GM23338 (cell line): ENCODE measurements around the gene ZNF22. TPM values are rescaled to one million over a fixed set of nuclear protein-coding genes. Genes with fewer than 3 reads are reported as not detected.
A peak's percentile ranks its signal among the peaks of the same experiment; 100 is the strongest.

Source experiments
- ATAC-seq: fragments of 200-7000 bp; cut with Tn5 transposase; 3 replicates; pipeline ENCODE4 v1.9.1; 2020
- DNase-seq: peaks from one replicate; pipeline ENCODE4 v3.0.0-alpha.2; 2015; ENCODE audit warnings: low spot score
- H2AFZ ChIP-seq: fragments of 200-600 bp; sonication (generic); 2 replicates; pipeline ENCODE4 v1.8.0; 2016; ENCODE audit warnings: antibody characterized with exemption, mild to moderate bottlenecking, moderate library complexity
- H3F3A ChIP-seq: fragments of 200-600 bp; sonication (generic); replicated peaks from 2 replicates; pipeline ENCODE4 v1.8.0; 2017; ENCODE audit warnings: antibody characterized with exemption, mixed run types, low read depth
- H3K27ac ChIP-seq: fragments of 200-600 bp; sonication (generic); 2 replicates; pipeline ENCODE4 v1.6.1; 2016; ENCODE audit warnings: low read depth
- H3K27me3 ChIP-seq: fragments of 200-600 bp; sonication (generic); 2 replicates; pipeline ENCODE4 v1.8.0; 2016; ENCODE audit warnings: mild to moderate bottlenecking, mixed run types, moderate library complexity; ENCODE audit not compliant: insufficient read depth
- H3K36me3 ChIP-seq: fragments of 200-600 bp; sonication (generic); 2 replicates; pipeline ENCODE4 v1.8.0; 2016; ENCODE audit warnings: mild to moderate bottlenecking; ENCODE audit not compliant: insufficient read depth
- H3K4me1 ChIP-seq: fragments of 200-600 bp; sonication (generic); 2 replicates; pipeline ENCODE4 v1.8.0; 2016; ENCODE audit warnings: mild to moderate bottlenecking, moderate library complexity; ENCODE audit not compliant: insufficient read depth
- H3K4me2 ChIP-seq: fragments of 200-600 bp; sonication (generic); 2 replicates; pipeline ENCODE4 v1.7.1; 2017; ENCODE audit warnings: mixed run types
- H3K4me3 ChIP-seq: fragments of 200-600 bp; sonication (generic); 2 replicates; pipeline ENCODE4 v1.6.1; 2016; ENCODE audit warnings: mixed run types
- H3K79me2 ChIP-seq: fragments of 200-600 bp; sonication (generic); replicated peaks from 2 replicates; pipeline ENCODE4 v1.8.0; 2017; ENCODE audit warnings: mild to moderate bottlenecking; ENCODE audit not compliant: insufficient read depth
- H3K9me2 ChIP-seq: fragments of 200-600 bp; sonication (generic); 2 replicates; pipeline ENCODE4 v1.8.0; 2017; ENCODE audit not compliant: insufficient read depth
- H4K20me1 ChIP-seq: fragments of 200-600 bp; sonication (generic); replicated peaks from 2 replicates; pipeline ENCODE4 v1.8.0; 2017; ENCODE audit warnings: mild to moderate bottlenecking; ENCODE audit not compliant: insufficient read depth
- H3K27ac Mint-ChIP-seq: 2 replicates; pipeline ENCODE4 v1.8.0; 2020; ENCODE audit warnings: inconsistent platforms, mild to moderate bottlenecking, moderate library complexity, mixed read lengths
- H3K27me3 Mint-ChIP-seq: 3 replicates; pipeline ENCODE4 v1.8.0; 2022; ENCODE audit warnings: low read depth, mild to moderate bottlenecking, moderate library complexity, mixed read lengths, inconsistent platforms; ENCODE audit not compliant: insufficient read depth, poor library complexity
- H3K36me3 Mint-ChIP-seq: 3 replicates; pipeline ENCODE4 v1.8.0; 2021; ENCODE audit warnings: low read depth, mild to moderate bottlenecking, inconsistent platforms, moderate library complexity, mixed read lengths
- H3K4me1 Mint-ChIP-seq: 3 replicates; pipeline ENCODE4 v1.8.0; 2020; ENCODE audit warnings: mild to moderate bottlenecking, inconsistent platforms, mixed read lengths
- H3K4me3 Mint-ChIP-seq: 3 replicates; pipeline ENCODE4 v1.8.0; 2021; ENCODE audit warnings: moderate library complexity, mild to moderate bottlenecking, inconsistent platforms, mixed read lengths
- H3K9me3 Mint-ChIP-seq: 3 replicates; pipeline ENCODE4 v1.8.0; 2020; ENCODE audit warnings: moderate library complexity, mild to moderate bottlenecking, inconsistent platforms, mixed read lengths
- EZH2phosphoT487 ChIP-seq: fragments of 200-600 bp; sonication (generic); IDR thresholded peaks from one replicate; pipeline ENCODE4 v1.8.1; 2018; ENCODE audit warnings: antibody characterized with exemption; ENCODE audit not compliant: unreplicated experiment
- JUNB ChIP-seq: IDR thresholded peaks from one replicate; pipeline ENCODE4 v1.6.1; 2016; ENCODE audit warnings: antibody characterized with exemption; ENCODE audit not compliant: unreplicated experiment
- NANOG ChIP-seq: IDR thresholded peaks from 2 replicates; pipeline ENCODE4 v1.6.1; 2016; ENCODE audit warnings: antibody characterized with exemption, borderline replicate concordance
- ZNF114 ChIP-seq: fragments of 250-450 bp; sonication (Bioruptor Pico); IDR thresholded peaks from 2 replicates; pipeline ENCODE4 v1.5.0; 2020; ENCODE audit warnings: mild to moderate bottlenecking, moderate library complexity
- polyA plus RNA-seq: library from polyadenylated mRNA; unstranded; fragments of >200 nt; fragmentation: Nextera tagmentation; extraction: Ambion mirVana; gene quantifications from 2 replicates; pipeline ENCODE4 v1.2.1, GENCODE V29; 2016
- total RNA-seq: library from RNA; depleted of rRNA; stranded (reverse); fragments of >200 nt; shearing (Covaris generic); gene quantifications from 2 replicates; pipeline ENCODE4 v1.2.3, GENCODE V29; 2014
- TF ChIP-seq, protein P1 (sequence below): IDR thresholded peaks from one replicate; pipeline ENCODE4 v1.6.1; 2018; ENCODE audit warnings: antibody characterized with exemption; ENCODE audit not compliant: unreplicated experiment

Gene ZNF22
- total and polyA plus RNA-seq, 2 experiments from 2014 or later = 40.5 to 81.8 TPM

DNA sequence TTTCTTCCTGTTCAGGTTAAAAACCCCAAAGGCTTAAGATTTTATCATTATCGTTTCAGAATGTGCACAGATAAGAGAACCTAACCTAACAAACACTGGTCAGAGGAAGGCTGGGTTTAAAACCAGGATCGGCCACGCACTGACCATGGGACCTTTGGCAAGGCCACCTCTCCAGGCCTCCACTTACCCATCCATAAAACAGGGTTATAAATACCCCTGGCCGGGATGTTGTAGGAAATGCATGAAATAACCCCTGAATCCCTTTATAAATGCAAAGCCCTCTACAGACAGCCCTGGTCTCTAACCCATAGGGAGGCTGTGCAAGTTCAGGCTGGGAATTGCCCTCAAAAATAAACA is 22.5 kb upstream of the ZNF22 start:
- Histone ChIP-seq H4K20me1 (no peaks in the 10 kb centered on the region), H3K27me3 (no peaks in the 10 kb centered on the region), H3K9me2 (no peaks in the 10 kb centered on the region), H3K27ac (no peak overlapping the region), H3K79me2 (no peaks in the 10 kb centered on the region), H3K4me2 (peak overlapping the region; percentile 76), H2AFZ (no peak overlapping the region), H3K36me3 (no peaks in the 10 kb centered on the region), H3K4me1 (peaks cover 48% of the 10 kb centered on the region), H3F3A (no peaks in the 10 kb centered on the region), H3K4me3 (peak overlapping the region; percentile 34; the same call in 1 of the 2 replicates)
- TF ChIP-seq NANOG (no peak), EZH2phosphoT487 (no peak), JUNB (no peak), ZNF114 (no peak)
- TF ChIP-seq, protein P1, sequence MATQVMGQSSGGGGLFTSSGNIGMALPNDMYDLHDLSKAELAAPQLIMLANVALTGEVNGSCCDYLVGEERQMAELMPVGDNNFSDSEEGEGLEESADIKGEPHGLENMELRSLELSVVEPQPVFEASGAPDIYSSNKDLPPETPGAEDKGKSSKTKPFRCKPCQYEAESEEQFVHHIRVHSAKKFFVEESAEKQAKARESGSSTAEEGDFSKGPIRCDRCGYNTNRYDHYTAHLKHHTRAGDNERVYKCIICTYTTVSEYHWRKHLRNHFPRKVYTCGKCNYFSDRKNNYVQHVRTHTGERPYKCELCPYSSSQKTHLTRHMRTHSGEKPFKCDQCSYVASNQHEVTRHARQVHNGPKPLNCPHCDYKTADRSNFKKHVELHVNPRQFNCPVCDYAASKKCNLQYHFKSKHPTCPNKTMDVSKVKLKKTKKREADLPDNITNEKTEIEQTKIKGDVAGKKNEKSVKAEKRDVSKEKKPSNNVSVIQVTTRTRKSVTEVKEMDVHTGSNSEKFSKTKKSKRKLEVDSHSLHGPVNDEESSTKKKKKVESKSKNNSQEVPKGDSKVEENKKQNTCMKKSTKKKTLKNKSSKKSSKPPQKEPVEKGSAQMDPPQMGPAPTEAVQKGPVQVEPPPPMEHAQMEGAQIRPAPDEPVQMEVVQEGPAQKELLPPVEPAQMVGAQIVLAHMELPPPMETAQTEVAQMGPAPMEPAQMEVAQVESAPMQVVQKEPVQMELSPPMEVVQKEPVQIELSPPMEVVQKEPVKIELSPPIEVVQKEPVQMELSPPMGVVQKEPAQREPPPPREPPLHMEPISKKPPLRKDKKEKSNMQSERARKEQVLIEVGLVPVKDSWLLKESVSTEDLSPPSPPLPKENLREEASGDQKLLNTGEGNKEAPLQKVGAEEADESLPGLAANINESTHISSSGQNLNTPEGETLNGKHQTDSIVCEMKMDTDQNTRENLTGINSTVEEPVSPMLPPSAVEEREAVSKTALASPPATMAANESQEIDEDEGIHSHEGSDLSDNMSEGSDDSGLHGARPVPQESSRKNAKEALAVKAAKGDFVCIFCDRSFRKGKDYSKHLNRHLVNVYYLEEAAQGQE = no peak
- no peak for ATAC-seq
- no peak overlapping the region for H3K27ac Mint-ChIP-seq
- H3K4me1 Mint-ChIP-seq = peaks cover 61% of the 10 kb centered on the region
- H3K9me3 Mint-ChIP-seq = no peaks in the 10 kb centered on the region
- H3K4me3 Mint-ChIP-seq = peak overlapping the region; percentile 48
- DNase-seq = no peak
- H3K36me3 Mint-ChIP-seq = no peaks in the 10 kb centered on the region; the same call in 2 of the 3 replicates
- peaks cover 18% of the 10 kb centered on the region for H3K27me3 Mint-ChIP-seq

DNA sequence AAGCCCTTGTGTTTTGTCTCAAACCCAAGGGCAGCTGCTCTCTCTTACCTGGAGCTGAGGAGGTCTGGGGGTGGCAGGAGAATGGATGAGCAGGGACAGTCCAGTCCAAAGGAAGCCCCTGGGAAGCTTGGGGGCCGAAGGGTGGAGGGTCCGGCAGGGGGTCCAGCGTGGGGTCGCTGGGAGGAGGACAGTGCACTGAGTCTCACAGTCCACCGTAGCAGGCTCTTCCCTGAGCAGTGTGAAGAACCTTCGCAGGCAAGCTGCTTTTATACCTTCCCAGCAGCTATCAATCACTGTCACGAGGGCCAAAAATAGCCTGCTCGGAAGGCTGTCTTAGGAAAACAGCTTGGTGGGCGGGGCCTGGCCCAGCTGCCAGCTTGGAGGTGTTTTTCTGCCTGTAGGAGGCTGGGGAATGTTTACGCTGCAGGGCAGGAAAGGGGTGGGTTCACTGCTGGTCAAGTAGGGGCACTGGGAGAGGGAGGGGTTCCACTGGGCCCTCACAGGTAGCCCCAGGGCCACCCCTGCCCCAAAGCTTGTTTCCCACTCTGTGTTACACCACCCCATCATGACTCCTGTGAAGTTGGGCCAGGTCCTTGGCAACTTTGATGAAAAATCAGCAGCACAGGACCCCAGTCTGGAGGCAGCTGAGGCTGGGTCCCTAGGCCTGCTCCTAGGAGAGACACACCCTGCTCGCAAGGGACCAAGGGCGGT is 22.0 kb upstream of the ZNF22 start, which contains the start of gene DEPP1:
TSS of gene DEPP1 (minus strand) at position 240 of the 711 bp plus-strand sequence. CDS start 779 bp downstream, outside the sequence.
- Mint-ChIP-seq H3K4me3 (peak within 1 kb of the TSS; percentile 48), H3K27me3 (peaks cover 13% of the 10 kb centered on the region), H3K27ac (peak within 1 kb of the TSS; percentile 56; the same call in 1 of the 2 replicates), H3K4me1 (peaks cover 56% of the 10 kb centered on the region), H3K9me3 (no peaks in the 10 kb centered on the region), H3K36me3 (no peaks in the 10 kb centered on the region; the same call in 2 of the 3 replicates)
- H3K9me2 ChIP-seq = no peaks in the 10 kb centered on the region
- TF ChIP-seq NANOG (no peak), ZNF114 (no peak)
- peak within 1 kb of the TSS; percentile 34; the same call in 1 of the 2 replicates for H3K4me3 ChIP-seq
- DNase-seq = peak; percentile 93
- H3K4me1 ChIP-seq = peaks cover 42% of the 10 kb centered on the region
- H3K27ac ChIP-seq = peak within 1 kb of the TSS; percentile 79; the same call in 1 of the 2 replicates
- H3K36me3 ChIP-seq = no peaks in the 10 kb centered on the region
- H3F3A ChIP-seq = no peaks in the 10 kb centered on the region
- H3K79me2 ChIP-seq = no peaks in the 10 kb centered on the region
- peak; percentile 58 for ATAC-seq
- no peaks in the 10 kb centered on the region for H3K27me3 ChIP-seq
- H4K20me1 ChIP-seq = no peaks in the 10 kb centered on the region
- peak within 1 kb of the TSS; percentile 76 for H3K4me2 ChIP-seq
- no peak within 1 kb of the TSS for H2AFZ ChIP-seq
